RWPE1 (cell line): ENCODE measurements around the gene YARS1.
A peak's percentile ranks its signal among the peaks of the same experiment; 100 is the strongest.

Source experiments
- CTCF ChIA-PET: fragments of 350-600 bp; sonication (Branson Sonifier 250); formaldehyde crosslinking; extraction: SDS; loops from one replicate; lab custom pipeline; 2021; lab: Yijun Ruan, JAX
- POLR2A ChIA-PET: fragments of 400-600 bp; formaldehyde crosslinking; extraction: SDS; loops from one replicate; lab custom pipeline; 2020; ENCODE audit warnings: antibody characterized with exemption; ENCODE audit not compliant: low non-redundant PET; lab: Yijun Ruan, JAX
- DNase-seq: peaks from one replicate; pipeline ENCODE4 v3.0.0; 2012; ENCODE audit warnings: low spot score
- H3K27ac ChIP-seq: fragments of 450-650 bp; 2 replicates; pipeline ENCODE4 v1.5.1; 2017
- TF ChIP-seq, protein P1 (sequence below): fragments of 450-650 bp; conservative IDR thresholded peaks from 2 replicates; pipeline ENCODE4 v1.5.1; 2017; ENCODE audit warnings: low read depth, mild to moderate bottlenecking

The YARS1 gene

GRCh38 chr1:32817159-32817814 lies at the start of gene YARS1, which contains the start of gene S100PBP:
Gene YARS1, minus strand, starts transcription at chr1:32817358. Its CDS starts 114 bp downstream, at chr1:32817244.
Gene S100PBP, plus strand, starts transcription at chr1:32817653. Its CDS starts 8,447 bp downstream, at chr1:32826100.
- H3K27ac ChIP-seq: peak within 1 kb of the TSS; percentile 95
- DNase-seq: peak; percentile 100
- TF ChIP-seq, protein P1, sequence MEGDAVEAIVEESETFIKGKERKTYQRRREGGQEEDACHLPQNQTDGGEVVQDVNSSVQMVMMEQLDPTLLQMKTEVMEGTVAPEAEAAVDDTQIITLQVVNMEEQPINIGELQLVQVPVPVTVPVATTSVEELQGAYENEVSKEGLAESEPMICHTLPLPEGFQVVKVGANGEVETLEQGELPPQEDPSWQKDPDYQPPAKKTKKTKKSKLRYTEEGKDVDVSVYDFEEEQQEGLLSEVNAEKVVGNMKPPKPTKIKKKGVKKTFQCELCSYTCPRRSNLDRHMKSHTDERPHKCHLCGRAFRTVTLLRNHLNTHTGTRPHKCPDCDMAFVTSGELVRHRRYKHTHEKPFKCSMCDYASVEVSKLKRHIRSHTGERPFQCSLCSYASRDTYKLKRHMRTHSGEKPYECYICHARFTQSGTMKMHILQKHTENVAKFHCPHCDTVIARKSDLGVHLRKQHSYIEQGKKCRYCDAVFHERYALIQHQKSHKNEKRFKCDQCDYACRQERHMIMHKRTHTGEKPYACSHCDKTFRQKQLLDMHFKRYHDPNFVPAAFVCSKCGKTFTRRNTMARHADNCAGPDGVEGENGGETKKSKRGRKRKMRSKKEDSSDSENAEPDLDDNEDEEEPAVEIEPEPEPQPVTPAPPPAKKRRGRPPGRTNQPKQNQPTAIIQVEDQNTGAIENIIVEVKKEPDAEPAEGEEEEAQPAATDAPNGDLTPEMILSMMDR: no peak
- ChIA-PET CTCF (interaction anchor here (0.9 kb wide), 1 partner anchor 16 kb away, joined by 4 read pairs; no protein-coding TSS in a partner anchor), POLR2A (interaction anchor here (0.6 to 0.7 kb wide), 2 partner anchors 56 to 207 kb away, joined by 4 to 6 read pairs; no protein-coding TSS in a partner anchor)

- CTCF ChIA-PET: interaction anchor here (0.6 to 0.7 kb wide), 2 partner anchors 14 to 29 kb away, joined by 4 to 5 read pairs; no protein-coding TSS in a partner anchor
- H3K27ac ChIP-seq: no peak overlapping the region
- POLR2A ChIA-PET: interaction anchor here (0.6 kb wide), 1 partner anchor 66 kb away, joined by 3 read pairs; no protein-coding TSS in a partner anchor
- TF ChIP-seq, protein P1: no peak
- no peak for DNase-seq
Measured at GRCh38 chr1:32865639-32866405, 48.7 kb upstream of the YARS1 start.

GRCh38 chr1:32864375-32865019 lies 47.3 kb upstream of the YARS1 start:
- CTCF ChIA-PET: no interaction called here
- no peak overlapping the region for H3K27ac ChIP-seq
- POLR2A ChIA-PET: no interaction called here
- no peak for DNase-seq
- TF ChIP-seq, protein P1: no peak

DNA sequence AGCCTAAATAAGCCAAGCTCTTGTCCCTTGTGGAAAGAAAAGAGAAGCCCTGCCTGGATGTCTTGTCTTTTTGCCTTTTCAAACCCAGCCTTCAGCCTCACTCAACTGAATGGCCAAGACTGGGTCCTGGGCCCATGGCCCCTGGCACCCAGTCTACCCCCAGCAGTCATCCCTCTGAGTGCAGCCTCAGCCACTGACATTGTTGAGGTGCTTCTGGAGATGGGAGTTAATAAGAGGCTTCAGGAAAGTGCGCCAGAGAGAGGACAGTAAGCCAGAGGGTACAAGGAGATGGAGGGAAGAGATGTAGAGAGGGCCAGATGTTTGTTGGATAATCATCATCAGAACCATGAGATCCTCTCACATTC lies 46.7 kb upstream of the YARS1 start:
- ChIA-PET CTCF (interaction anchor here (0.5 kb wide), 1 partner anchor 10 kb away, joined by 4 read pairs; no protein-coding TSS in a partner anchor), POLR2A (no interaction called here)
- no peak for DNase-seq
- TF ChIP-seq, protein P1: no peak
- no peak overlapping the region for H3K27ac ChIP-seq

DNA sequence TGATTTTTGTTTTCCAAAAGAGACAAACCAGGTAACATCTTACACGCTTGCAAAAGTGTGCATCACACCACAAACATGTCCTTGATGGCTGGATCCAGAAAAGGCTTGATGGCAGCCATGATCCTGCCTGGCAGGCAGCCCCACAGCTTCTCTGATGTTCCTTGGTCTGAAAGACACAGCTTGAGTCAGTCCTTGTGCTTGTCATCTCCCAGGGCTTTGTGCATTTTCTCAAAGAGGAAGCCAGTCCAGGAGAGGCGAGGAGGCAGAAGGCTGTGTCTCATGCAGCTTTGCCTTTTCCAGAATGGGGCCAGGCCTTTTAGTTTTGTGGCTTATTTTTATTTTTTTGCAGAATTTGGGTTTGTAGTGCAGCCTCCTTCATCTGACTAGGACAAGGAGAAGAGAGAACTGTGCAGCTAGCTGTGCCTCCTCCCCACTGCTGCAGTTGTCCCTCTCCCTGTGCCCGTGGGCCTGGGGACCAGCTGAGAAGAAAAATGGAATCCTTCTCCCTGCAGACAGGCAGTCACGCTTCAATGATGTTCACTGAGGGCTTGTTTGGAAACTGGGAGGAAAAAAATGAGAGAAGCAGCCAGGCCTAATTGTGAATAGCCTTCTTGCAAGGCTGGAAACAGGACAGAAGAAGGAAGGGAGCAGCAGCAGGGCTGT lies 46.2 kb upstream of the YARS1 start:
- CTCF ChIA-PET: interaction anchor here (0.5 to 1.1 kb wide), 2 partner anchors 11 to 175 kb away, joined by 3 to 4 read pairs; no protein-coding TSS in a partner anchor
- H3K27ac ChIP-seq: no peak overlapping the region
- POLR2A ChIA-PET: no interaction called here
- TF ChIP-seq, protein P1: no peak
- no peak for DNase-seq
